GM21360 (cell line): ENCODE results near the gene OTUB2.

Experiments used
- ATAC-seq: cut with Tn5 transposase; IDR thresholded peaks from one replicate; pipeline ENCODE4 v1.9.1; 2021; ENCODE audit warnings: mild to moderate bottlenecking, moderate library complexity; ENCODE audit not compliant: unreplicated experiment

Gene OTUB2

GRCh38 chr14:94040247-94040646, 14.1 kb downstream of the OTUB2 start:
- no peak for ATAC-seq

GRCh38 chr14:94040796-94041195, 14.7 kb downstream of the OTUB2 start:
- no peak for ATAC-seq

GRCh38 chr14:94041551-94042346, 15.6 kb downstream of the OTUB2 start:
- ATAC-seq: no peak

- ATAC-seq: no peak
Observed at GRCh38 chr14:94042433-94043091, 16.4 kb downstream of the OTUB2 start.

- ATAC-seq: no peak
Observed at GRCh38 chr14:94043111-94043755, 17.1 kb downstream of the OTUB2 start.

- no peak for ATAC-seq
Observed at GRCh38 chr14:94043756-94044475, 17.8 kb downstream of the OTUB2 start.

GRCh38 chr14:94044476-94045091, 18.4 kb downstream of the OTUB2 start:
- ATAC-seq: no peak

- no peak for ATAC-seq
Observed at GRCh38 chr14:94045101-94045500, 19.0 kb downstream of the OTUB2 start.

GRCh38 chr14:94045563-94046345, 19.6 kb downstream of the OTUB2 start:
- ATAC-seq: no peak

GRCh38 chr14:94046696-94047250, 20.6 kb downstream of the OTUB2 start:
- ATAC-seq: no peak

- ATAC-seq: no peak
Observed at GRCh38 chr14:94047581-94047980, 21.4 kb downstream of the OTUB2 start.

GRCh38 chr14:94048691-94049624, 22.8 kb downstream of the OTUB2 start:
- ATAC-seq: no peak

GRCh38 chr14:94049625-94050023, 23.5 kb downstream of the OTUB2 start:
- no peak for ATAC-seq

GRCh38 chr14:94050231-94050880, 24.2 kb downstream of the OTUB2 start:
- no peak for ATAC-seq

- no peak for ATAC-seq
Observed at GRCh38 chr14:94051115-94051514, 25.0 kb downstream of the OTUB2 start.

GRCh38 chr14:94051779-94052178, 25.6 kb downstream of the OTUB2 start:
- ATAC-seq: no peak

GRCh38 chr14:94052199-94052598, 26.1 kb downstream of the OTUB2 start:
- no peak for ATAC-seq

- no peak for ATAC-seq
Observed at GRCh38 chr14:94052662-94053061, 26.5 kb downstream of the OTUB2 start.
